MM.1S (cell line): ENCODE data around the gene HIC1.

Experiments
- DNase-seq: peaks from one replicate; pipeline ENCODE4 v3.0.0-alpha.2; 2015
- H2AFZ ChIP-seq: fragments of 300-600 bp; sonication (generic); 2 replicates; pipeline ENCODE4 v1.6.0; 2016; ENCODE audit warnings: antibody characterized with exemption, low read length
- H3F3A ChIP-seq: fragments of 300-600 bp; sonication (generic); 2 replicates; pipeline ENCODE4 v1.6.1; 2016; ENCODE audit warnings: mild to moderate bottlenecking, antibody characterized with exemption, low read length, moderate library complexity, mixed read lengths; ENCODE audit not compliant: insufficient read depth
- H3K27ac ChIP-seq: fragments of 300-600 bp; sonication (generic); 2 replicates; pipeline ENCODE4 v1.5.1; 2016; ENCODE audit warnings: mild to moderate bottlenecking, low read length
- H3K27me3 ChIP-seq: fragments of 300-600 bp; sonication (generic); replicated peaks from 2 replicates; pipeline ENCODE4 v1.6.0; 2016; ENCODE audit warnings: low read length; ENCODE audit not compliant: insufficient read depth
- H3K36me3 ChIP-seq: fragments of 300-600 bp; sonication (generic); replicated peaks from 2 replicates; pipeline ENCODE4 v1.6.1; 2016; ENCODE audit warnings: mild to moderate bottlenecking, low read length, mixed read lengths; ENCODE audit not compliant: insufficient read depth
- H3K4me1 ChIP-seq: fragments of 300-600 bp; sonication (generic); 2 replicates; pipeline ENCODE4 v1.6.1; 2016; ENCODE audit warnings: low read length, mixed read lengths
- H3K4me2 ChIP-seq: fragments of 300-600 bp; sonication (generic); 2 replicates; pipeline ENCODE4 v1.6.0; 2016; ENCODE audit warnings: low read depth, low read length
- H3K4me3 ChIP-seq: fragments of 300-600 bp; sonication (generic); 2 replicates; pipeline ENCODE4 v1.5.1; 2016; ENCODE audit warnings: low read length, mixed read lengths
- H3K79me2 ChIP-seq: fragments of 300-600 bp; sonication (generic); 2 replicates; pipeline ENCODE4 v1.6.1; 2016; ENCODE audit warnings: mixed run types, low read length, mixed read lengths
- H3K9ac ChIP-seq: fragments of 300-600 bp; sonication (generic); 2 replicates; pipeline ENCODE4 v1.6.1; 2016; ENCODE audit warnings: low read length, mixed read lengths
- H3K9me2 ChIP-seq: fragments of 300-600 bp; sonication (generic); replicated peaks from 2 replicates; pipeline ENCODE4 v1.6.1; 2016; ENCODE audit warnings: mild to moderate bottlenecking, low read length, mixed read lengths; ENCODE audit not compliant: insufficient read depth
- H3K9me3 ChIP-seq: fragments of 300-600 bp; sonication (generic); replicated peaks from 2 replicates; pipeline ENCODE4 v1.6.1; 2016; ENCODE audit warnings: mild to moderate bottlenecking, low read length, mixed read lengths; ENCODE audit not compliant: insufficient read depth
- H4K20me1 ChIP-seq: fragments of 300-600 bp; sonication (generic); 2 replicates; pipeline ENCODE4 v1.6.1; 2016; ENCODE audit warnings: mild to moderate bottlenecking, low read length, moderate library complexity, mixed read lengths; ENCODE audit not compliant: insufficient read depth
- EZH2 ChIP-seq: fragments of 300-600 bp; sonication (generic); optimal IDR thresholded peaks from 2 replicates; pipeline ENCODE3; 2017; ENCODE audit warnings: low read depth, mild to moderate bottlenecking, antibody characterized with exemption, low read length, mixed read lengths
- EZH2phosphoT487 ChIP-seq: fragments of 300-600 bp; sonication (generic); IDR thresholded peaks from 2 replicates; pipeline ENCODE4 v1.6.1; 2018; ENCODE audit warnings: antibody characterized with exemption, low read length
- TF ChIP-seq, protein P1 (sequence below): fragments of 300-600 bp; sonication (generic); IDR thresholded peaks from 2 replicates; pipeline ENCODE4 v1.5.1; 2016; ENCODE audit warnings: antibody characterized with exemption, low read length, mixed read lengths

Gene HIC1

GRCh38 chr17:2035541-2036488 lies 19.1 kb upstream of the HIC1 start:
- Histone ChIP-seq H3K9me3 (no peaks in the 10 kb centered on the region), H3K9me2 (no peaks in the 10 kb centered on the region), H3K27me3 (no peaks in the 10 kb centered on the region), H3K4me1 (0 out of 2 replicates have a peak, but pooled peaks cover 4% of the 10 kb centered on the region), H3F3A (no peaks in the 10 kb centered on the region), H3K9ac (no peak overlapping the region), H3K27ac (no peak overlapping the region), H3K79me2 (peaks cover 14% of the 10 kb centered on the region), H3K4me3 (no peak overlapping the region), H3K36me3 (no peaks in the 10 kb centered on the region), H4K20me1 (no peaks in the 10 kb centered on the region), H3K4me2 (no peak overlapping the region), H2AFZ (no peak overlapping the region)
- TF ChIP-seq, protein P1, sequence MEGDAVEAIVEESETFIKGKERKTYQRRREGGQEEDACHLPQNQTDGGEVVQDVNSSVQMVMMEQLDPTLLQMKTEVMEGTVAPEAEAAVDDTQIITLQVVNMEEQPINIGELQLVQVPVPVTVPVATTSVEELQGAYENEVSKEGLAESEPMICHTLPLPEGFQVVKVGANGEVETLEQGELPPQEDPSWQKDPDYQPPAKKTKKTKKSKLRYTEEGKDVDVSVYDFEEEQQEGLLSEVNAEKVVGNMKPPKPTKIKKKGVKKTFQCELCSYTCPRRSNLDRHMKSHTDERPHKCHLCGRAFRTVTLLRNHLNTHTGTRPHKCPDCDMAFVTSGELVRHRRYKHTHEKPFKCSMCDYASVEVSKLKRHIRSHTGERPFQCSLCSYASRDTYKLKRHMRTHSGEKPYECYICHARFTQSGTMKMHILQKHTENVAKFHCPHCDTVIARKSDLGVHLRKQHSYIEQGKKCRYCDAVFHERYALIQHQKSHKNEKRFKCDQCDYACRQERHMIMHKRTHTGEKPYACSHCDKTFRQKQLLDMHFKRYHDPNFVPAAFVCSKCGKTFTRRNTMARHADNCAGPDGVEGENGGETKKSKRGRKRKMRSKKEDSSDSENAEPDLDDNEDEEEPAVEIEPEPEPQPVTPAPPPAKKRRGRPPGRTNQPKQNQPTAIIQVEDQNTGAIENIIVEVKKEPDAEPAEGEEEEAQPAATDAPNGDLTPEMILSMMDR = no peak
- no peak for TF ChIP-seq EZH2
- TF ChIP-seq EZH2phosphoT487 = no peak
- no peak for DNase-seq

DNA sequence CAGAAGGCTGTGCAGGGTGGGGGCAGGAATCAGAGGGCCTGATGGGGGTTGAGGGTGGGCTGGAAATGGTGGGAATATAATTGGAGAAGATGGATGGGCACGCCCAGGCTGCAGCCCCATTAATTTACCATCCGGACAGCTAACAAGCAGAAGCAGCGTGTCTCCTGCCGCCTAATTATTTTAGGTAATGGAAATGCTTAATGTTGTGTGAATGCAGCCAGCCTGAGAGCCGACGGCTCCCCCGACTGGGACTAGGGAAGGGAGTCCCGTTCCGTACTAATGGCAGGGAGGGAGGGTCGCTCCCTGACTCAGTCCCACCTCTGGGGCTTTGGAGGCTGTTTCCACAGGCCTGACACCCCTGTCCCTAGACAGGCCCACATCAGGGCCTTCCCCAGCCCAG lies 17.7 kb upstream of the HIC1 start:
- no peaks in the 10 kb centered on the region for H3K36me3 ChIP-seq
- no peaks in the 10 kb centered on the region for H3K9me2 ChIP-seq
- no peaks in the 10 kb centered on the region for H3K9me3 ChIP-seq
- H4K20me1 ChIP-seq = no peaks in the 10 kb centered on the region
- TF ChIP-seq EZH2phosphoT487 (no peak), EZH2 (no peak)
- TF ChIP-seq, protein P1 = no peak
- no peak overlapping the region for H3K9ac ChIP-seq
- no peak overlapping the region for H3K4me2 ChIP-seq
- H3F3A ChIP-seq = no peaks in the 10 kb centered on the region
- H3K4me1 ChIP-seq = peaks cover 4% of the 10 kb centered on the region; the same call in 1 of the 2 replicates
- H3K27ac ChIP-seq = no peak overlapping the region
- H3K27me3 ChIP-seq = no peaks in the 10 kb centered on the region
- H3K79me2 ChIP-seq = peaks cover 2% of the 10 kb centered on the region
- DNase-seq = no peak
- no peak overlapping the region for H3K4me3 ChIP-seq
- no peak overlapping the region for H2AFZ ChIP-seq

DNA sequence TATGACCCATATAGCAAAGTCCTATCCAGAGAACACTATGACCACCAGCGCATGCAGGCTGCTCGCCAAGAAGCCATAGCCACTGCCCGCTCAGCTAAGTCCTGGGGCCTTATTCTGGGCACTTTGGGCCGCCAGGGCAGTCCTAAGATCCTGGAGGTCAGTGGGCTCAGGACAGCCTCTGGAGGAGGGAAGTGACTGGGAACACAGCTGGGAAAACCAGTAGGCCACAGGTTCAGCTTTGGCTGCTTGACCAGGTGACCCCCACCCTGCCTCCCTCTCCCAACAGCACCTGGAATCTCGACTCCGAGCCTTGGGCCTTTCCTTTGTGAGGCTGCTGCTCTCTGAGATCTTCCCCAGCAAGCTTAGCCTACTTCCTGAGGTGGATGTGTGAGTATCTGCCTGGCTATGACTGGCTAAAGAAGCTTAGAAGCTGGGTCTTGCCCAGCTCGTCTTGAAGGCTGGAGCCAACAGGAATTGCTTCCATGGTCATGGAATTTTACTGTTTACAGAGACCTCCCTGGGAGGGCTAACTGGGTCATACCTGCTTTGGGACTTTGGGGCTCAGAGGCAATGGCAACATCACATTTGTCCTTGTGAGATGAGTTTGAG lies 14.6 kb upstream of the HIC1 start:
- Histone ChIP-seq H3K27me3 (no peaks in the 10 kb centered on the region), H3K4me2 (no peak overlapping the region), H2AFZ (no peak overlapping the region), H3K9me2 (no peaks in the 10 kb centered on the region), H3K4me1 (peaks cover 8% of the 10 kb centered on the region; the same call in 1 of the 2 replicates), H3F3A (no peaks in the 10 kb centered on the region), H3K9me3 (no peaks in the 10 kb centered on the region), H3K79me2 (peaks cover 23% of the 10 kb centered on the region), H3K4me3 (no peak overlapping the region), H3K9ac (no peak overlapping the region), H3K36me3 (no peaks in the 10 kb centered on the region), H4K20me1 (no peaks in the 10 kb centered on the region), H3K27ac (no peak overlapping the region)
- TF ChIP-seq EZH2 = no peak
- TF ChIP-seq, protein P1 = no peak
- TF ChIP-seq EZH2phosphoT487 = no peak
- DNase-seq = no peak
